CD4-positive, alpha-beta T cell treated with Interleukin-4 for 4 hours (primary cell): ENCODE data around the gene P3H2.

Source experiments
- DNase-seq: peaks from one replicate; pipeline ENCODE4 v3.0.0-alpha.2; 2020

The P3H2 gene

GRCh38 chr3:189941679-189942078 lies 179.0 kb downstream of the P3H2 start:
- DNase-seq, result no peak

GRCh38 chr3:189941125-189941524 lies 179.6 kb downstream of the P3H2 start:
- DNase-seq, result no peak

- no peak for DNase-seq
Measured at GRCh38 chr3:189937302-189938127, 183.2 kb downstream of the P3H2 start.

GRCh38 chr3:189936201-189936945 lies 184.3 kb downstream of the P3H2 start:
- no peak for DNase-seq

- DNase-seq, result no peak
Measured at GRCh38 chr3:189927975-189928895, 192.5 kb downstream of the P3H2 start.

GRCh38 chr3:189921770-189922169 lies 198.9 kb downstream of the P3H2 start:
- no peak for DNase-seq

GRCh38 chr3:189914799-189915198 lies 205.9 kb downstream of the P3H2 start:
- no peak for DNase-seq

- no peak for DNase-seq
Measured at GRCh38 chr3:189911001-189911400, 209.7 kb downstream of the P3H2 start.

- no peak for DNase-seq
Measured at GRCh38 chr3:189909573-189909972, 211.1 kb downstream of the P3H2 start.

GRCh38 chr3:189909139-189909538 lies 211.6 kb downstream of the P3H2 start:
- no peak for DNase-seq

GRCh38 chr3:189908646-189909045 lies 212.1 kb downstream of the P3H2 start:
- no peak for DNase-seq

- DNase-seq, result no peak
Measured at GRCh38 chr3:189907803-189908202, 212.9 kb downstream of the P3H2 start.
